ENCODE data around the gene SSBP1.
"Not testable (repeated sequence)": the region's sequence is repeated elsewhere in the genome, so short reads cannot be mapped to it uniquely, and the experiment has no call there.

The SSBP1 gene

DNA sequence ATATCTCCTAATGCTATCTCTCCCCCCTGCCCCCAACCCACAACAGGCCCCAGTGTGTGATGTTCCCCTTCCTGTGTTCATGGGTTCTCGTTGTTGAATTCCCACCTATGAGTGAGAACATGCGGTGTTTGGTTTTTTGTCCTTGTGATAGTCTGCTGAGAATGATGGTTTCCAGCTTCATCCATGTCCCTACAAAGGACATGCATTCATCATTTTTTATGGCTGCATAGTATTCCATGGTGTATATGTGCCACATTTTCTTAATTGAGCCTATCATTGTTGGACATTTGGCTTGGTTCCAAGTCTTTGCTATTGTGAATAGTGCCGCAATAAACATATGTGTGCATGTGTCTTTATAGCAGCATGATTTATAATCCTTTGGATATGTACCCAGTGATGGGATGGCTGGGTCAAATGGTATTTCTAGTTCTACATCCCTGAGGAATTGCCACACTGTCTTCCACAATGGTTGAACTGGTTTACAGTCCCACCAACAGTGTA is 32.0 kb downstream of the SSBP1 start:
- DNase-seq (ENCODE audit: low read depth) = not testable (repeated sequence)

DNA sequence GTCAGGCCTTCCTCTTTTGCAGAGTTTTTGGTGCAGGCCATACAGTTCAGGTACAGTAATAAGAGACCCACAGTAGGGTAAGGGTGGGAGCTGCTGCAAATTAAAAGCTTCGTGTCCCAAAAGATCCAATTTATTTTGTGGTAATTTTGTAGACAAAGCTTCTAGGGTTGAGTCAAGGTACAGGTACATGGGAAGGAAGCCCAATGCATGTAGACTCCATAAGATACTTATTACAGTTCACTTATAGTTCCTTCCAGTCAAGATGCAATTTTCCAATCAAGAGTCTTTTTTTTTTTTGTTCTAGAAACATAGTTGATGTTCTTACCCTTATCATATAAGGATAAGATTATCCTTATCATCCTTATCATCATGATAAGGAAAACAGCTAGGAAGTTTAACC is 38.2 kb downstream of the SSBP1 start, which contains the start of gene TAS2R4:
TSS of gene TAS2R4 (plus strand) at position 301 of the 400 bp plus-strand sequence. CDS start 1,815 bp downstream, outside the sequence.
- DNase-seq (ENCODE audit: low read depth) = no peak

DNA sequence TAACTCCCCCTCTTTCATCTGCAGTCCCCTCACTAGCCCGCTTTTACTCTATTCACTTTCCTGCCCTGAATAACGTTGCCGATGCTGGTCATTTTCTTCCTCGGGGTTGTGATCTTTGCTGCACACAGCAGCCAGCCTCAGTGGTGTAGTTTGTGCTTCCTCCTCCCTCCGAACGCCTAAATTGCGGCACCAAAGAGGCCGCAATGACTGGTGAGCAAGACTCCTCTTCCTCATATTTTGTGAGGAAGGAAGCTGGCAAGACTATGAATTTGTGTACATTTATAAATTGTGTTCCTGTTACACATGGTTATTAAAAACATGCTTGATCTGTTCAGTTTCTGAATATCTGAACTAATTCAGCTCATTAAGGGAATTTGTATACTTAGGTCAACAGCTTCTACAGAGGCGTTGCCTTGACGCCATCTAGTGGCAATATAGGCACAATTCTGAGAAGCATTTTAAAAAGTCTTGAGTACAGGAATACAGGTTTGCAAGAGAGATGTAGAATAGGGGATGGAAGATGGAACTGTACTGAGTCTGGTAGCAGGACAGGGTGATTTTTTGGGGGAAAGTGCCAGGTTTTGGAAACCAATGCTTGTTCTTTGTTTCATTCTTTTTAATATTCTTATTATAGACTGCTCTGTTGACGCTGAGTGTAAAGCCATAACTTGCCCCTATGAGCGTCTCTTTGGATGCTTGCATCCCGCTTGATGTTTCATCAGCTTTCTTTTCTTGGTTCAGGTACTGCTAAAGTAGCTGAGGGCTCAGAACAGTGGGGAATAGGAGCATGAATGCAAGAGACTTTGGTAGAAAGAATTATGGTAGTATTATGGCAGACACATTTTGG is 47.8 kb downstream of the SSBP1 start:
- no peak for DNase-seq (ENCODE audit: low read depth)

DNA sequence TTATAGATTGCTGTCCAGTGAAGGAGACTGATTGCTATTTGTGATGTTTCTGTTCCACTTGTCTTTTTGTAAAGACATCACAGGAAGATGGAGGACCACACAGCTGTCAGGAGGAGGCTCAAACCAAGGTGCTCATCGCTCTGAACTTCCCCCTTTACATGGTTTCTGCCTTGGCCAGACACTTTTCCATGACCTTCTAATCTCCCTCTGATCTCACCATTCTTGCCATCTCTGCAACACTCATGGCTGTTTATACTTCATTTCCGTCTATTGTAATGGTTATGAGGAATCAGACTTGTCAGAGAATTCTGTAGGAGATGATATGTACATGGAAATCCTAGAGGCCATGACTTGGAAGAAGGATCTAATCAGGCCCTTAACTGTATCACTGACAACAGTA is 50.1 kb downstream of the SSBP1 start:
- DNase-seq (ENCODE audit: low read depth) = no peak

DNA sequence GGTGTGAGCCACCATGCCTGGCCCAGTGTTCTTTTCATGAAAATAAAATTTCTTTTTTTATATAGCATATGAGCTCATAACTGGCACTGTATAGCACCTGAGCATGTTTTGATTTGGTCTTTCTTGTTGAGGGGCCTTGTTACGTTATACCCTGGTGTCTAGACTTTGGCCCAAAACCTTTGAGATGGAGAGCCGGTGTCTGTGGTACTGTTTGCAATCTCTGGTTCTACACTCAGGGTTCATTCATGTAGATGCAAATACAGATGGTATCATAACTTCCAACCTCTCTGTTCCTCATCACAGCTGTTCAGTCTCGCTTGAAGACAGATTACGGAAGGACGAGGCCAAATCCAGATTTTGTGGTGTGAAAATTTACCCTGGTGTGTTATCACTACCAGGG is 51.8 kb downstream of the SSBP1 start, which contains the start of gene TAS2R5:
TSS of gene TAS2R5 (plus strand) at position 301 of the 400 bp plus-strand sequence. CDS start 145 bp downstream, outside the sequence.
- no peak for DNase-seq (ENCODE audit: low read depth)

DNA sequence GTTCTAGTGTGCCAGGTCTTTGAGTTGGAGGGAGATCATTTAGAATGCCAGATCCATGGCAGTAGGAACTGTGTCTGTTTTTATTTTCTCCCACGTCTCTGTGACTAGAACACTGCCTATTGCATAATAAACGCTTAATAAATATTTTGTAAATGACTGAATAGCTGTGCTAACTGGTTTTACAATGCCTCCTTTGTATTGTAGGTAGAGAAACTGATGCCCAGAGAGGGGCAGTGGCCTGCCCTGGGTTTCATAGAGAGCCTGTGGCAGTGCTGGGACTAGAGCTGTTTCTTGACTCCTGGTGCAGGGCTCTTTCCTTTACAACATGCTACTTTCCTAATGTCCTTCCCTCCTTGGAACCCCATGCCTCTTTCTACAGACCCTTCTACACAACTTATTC is 54.4 kb downstream of the SSBP1 start:
- DNase-seq (ENCODE audit: low read depth) = no peak

Data from stimulated activated CD8-positive, alpha-beta memory T cell treated with anti-CD3 and anti-CD28 coated beads, Interleukin-7, amount 100 ng/mL, for 24 hours (primary cell).